GM21717 (cell line): Measurements from ENCODE around the gene ISCA2.
A peak's percentile ranks its signal among the peaks of the same experiment; 100 is the strongest.

ENCODE experiments used
- ATAC-seq: cut with Tn5 transposase; IDR thresholded peaks from one replicate; pipeline ENCODE4 v1.9.1; 2021; ENCODE audit warnings: mild to moderate bottlenecking, moderate library complexity; ENCODE audit not compliant: unreplicated experiment

The ISCA2 gene

DNA sequence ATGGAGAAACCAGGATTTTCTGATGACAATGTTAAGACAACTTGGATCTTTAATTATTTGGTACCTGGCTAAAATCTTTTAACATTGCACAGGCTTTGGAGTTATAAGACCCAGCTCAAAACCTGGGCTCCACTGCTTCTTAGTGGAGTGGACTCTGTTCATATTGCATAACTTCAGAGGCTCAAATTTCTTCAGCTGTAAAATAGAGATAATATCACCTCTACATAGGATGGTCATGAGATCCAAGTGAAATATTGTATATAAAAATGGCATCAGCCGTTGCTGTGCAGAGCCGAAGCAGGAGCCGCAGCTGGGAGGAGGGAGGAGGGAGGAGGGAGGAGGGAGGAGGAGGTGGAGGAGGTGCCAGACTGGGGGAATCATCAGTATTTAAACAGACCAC is 11.0 kb upstream of the ISCA2 start:
- no peak for ATAC-seq

DNA sequence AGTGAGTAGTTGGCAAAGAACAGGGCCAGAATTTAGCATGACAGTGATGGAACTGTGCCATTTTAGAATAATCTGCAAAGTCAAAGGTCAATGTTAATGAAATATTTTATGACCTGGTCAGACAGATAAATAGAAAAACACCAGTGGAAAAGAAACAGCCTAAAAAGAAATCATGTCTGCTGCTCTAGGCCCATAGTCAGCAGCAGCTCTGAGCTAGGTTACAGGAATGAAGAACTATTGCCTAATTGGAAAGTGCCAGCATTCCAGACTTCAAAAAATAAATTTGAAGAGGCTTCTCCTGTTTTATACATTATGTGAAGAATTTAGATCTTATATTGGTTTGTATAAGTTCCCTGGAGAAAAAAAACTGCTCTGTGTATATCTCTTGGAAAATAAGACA is 10.2 kb upstream of the ISCA2 start:
- ATAC-seq = no peak

DNA sequence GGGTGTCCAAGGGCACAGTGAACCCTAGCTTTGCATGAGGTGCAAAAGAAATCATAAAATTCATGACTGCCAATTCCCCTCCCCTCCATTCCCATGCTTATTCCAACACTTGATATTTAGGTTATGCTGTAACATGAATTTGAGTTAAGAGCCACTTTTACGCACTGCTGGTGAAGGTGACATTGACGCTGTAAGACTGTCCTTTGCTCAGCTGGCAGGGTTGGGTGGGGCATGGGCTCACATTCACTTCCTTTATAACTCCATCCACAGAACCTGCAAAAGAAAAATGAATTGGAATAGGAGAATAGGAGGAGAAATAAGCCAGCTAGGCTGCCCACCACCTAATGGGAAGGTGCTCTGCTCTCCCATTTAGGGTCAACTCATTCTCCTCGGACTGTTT is 7.4 kb upstream of the ISCA2 start:
- no peak for ATAC-seq

DNA sequence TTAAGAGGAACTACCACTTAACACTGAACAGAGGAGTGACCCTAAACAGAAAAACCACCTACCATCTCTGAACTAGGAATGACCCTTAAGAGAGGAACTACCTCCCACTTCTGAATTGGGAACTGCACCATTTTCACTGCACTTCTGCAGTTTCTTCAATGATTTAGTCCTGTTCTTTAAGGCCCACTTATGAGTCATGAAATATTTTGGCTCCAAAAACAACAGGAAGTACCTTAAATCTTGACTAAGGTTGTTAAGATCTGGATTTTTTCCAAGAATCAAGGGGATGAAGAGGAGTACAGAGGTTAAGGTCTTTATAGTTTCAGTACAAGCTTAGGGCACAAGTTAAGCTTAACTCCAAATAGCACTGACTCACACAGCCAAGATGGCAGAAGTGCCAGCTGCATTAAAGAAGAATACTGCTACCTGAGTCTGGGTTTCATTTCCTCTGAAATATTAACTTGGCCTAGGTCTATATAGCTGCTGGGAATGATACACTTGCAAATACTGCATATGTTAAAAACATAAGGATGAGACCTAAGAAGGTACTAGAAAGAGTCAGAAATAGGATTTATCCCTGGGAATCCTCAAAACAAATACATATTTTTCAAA is 4.7 kb upstream of the ISCA2 start:
- ATAC-seq = no peak

DNA sequence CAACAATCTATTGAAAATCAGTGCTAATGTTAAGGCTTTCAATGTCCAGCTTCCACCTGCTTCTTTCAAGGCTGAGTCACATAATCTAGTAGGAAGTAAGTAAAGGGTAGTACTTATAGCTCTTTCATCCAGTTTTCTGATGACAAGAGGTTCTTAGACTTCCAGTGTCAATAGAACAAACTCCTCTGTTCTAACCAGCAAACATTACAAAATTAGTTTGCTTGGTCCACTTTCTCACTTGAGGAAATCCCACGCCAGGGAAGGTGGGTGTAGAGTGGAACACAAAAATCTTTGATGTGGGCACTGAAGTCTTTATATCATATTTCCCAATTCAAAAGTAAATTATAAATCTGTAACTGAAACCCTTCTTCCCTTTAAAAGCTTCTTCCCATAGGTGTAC is 3.1 kb upstream of the ISCA2 start:
- ATAC-seq = no peak

DNA sequence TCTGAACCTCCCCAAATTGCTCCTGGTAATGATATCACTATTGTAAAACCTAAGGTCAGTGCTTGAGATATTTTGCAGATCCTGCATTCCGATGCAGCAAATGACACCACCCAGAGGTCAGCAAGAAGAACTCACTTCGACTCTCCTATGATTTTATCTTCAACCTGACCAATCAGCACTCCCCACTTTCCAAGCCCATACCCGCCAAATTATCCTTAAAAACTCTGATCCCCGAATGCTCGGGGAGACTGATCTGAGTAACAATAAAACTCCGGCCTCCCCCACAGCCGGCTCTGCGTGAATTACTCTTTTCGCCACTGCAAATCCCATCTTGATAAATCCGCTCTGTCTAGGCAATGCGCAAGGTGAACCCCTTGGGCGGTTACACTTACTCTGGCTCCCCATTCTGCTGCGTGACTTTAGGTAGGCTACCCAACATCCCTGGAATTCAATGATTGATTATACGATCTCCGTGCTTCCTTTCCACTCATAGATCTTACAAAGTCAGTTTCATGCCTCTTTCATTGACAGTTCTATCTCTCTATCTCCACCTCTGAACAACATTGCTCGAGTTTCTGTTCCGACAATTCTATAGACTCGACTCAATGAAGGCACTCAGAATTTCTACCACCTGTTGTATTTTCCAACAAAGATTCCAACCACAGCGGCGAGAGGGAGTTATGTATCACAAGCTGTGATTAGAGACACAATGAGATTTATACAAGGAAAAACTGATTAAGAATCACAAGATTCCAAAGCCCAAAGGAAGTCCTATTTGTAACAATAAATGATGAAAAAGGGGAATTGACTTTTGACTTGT is 1.4 kb upstream of the ISCA2 start:
- ATAC-seq = no peak

DNA sequence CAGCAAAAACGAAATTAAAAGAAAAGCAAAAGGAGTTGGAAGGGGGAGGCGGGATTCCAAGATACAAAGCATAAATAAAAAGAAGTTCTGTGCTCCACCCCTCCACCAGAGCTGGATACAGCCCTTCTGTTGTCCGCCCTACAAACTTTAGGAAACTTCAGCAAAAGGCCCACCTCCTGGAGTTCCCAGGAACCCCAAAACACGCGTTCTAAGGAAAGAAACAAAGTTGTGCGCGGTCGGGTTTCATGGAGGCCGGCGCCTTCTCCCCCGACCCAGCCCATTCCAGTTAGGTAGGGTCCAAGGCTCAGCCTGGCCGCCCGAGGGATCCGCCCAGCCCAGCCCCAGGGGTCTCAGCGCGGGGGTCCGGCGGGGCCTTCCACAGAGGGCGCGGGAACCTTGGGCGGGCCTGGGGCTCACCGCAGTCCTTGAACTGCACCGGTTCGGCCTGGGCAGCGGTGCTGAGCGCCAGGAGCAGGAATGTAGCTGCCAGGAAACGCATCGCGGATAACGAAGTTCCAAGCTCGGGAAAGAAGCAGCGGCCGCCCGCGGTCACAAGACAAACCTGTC is 706 bp upstream of the ISCA2 start, which contains the start of gene NPC2:
Gene NPC2 (minus strand): TSS at position 530 of the 567 bp plus-strand sequence. CDS start 31 bp downstream, at position 499.
- ATAC-seq = peak; percentile 2

DNA sequence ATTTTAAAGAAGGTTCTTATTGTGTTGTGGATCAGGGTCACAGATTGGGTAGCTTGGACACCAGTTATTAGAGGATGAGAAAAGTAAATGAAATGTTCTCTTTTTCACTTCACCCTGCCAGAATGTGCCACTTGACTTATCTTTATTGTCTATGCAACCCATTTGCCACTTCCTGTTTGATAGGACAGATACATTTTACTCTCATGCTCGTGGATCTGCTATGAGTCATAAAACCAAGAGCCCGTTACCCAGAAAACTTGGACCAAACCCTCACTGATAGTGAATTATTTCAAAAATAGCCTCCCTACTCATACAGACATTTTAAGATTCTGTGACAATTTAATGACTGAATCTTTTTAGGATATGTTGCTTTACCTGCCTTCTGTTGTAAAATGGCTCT is 1.8 kb downstream of the ISCA2 start:
- ATAC-seq = no peak

DNA sequence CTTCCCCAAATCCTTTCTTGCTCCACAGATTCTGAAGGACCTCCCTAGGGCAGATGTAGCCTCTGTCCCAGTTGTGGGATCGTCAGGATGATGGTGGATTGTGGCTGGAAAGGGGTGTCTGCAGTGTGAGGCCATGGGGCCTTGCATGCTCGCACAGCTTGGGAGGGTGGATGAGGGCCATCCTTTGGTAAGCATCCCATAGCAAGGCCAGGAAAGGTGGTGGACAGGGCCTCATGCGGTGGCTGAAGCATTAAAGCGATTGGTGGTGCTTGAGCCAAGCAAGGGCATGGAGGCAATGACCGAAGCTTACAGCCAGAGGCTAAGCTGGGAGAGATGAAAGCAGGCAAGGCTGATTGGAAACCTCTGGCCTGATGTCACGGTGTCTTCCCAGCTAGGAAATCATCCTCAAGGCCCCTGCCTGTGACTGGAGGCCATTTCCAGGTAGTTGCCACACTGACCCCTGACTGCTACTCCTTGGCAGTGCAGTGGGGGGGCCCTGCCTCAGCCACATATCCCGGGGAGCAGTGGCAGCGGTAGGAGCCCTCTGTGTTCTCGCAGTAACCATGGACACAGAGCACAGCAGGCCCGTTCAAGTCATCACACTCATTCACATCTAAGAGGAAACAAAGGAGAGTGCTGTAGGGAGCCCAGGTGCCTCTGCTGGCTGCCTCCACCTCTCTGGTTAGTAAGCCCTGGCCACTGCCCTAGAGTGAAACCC is 7.0 kb downstream of the ISCA2 start:
- no peak for ATAC-seq

DNA sequence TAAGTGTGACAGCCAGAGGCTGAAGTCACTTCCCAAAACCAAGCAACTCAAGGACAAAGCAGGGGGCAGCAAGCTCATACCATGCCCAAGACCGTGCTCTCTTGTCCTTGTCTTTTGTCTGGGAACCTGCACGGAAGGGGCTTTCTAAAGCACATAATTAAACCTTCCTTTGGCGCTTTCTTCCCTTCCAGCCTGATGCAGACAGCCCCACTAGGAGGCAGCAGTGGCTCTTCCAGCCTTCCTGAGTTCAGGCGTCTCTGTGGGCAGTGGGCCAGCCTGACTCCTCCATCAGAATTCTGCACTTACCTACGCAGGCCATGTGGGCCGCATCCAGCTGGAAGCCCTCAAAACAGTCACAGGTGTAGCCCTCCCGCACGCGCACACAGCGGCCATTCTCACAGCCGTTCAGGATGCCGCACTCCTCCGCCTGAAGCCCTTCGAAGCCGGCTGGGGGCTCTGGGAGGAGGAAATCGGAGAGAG is 7.6 kb downstream of the ISCA2 start:
- no peak for ATAC-seq

DNA sequence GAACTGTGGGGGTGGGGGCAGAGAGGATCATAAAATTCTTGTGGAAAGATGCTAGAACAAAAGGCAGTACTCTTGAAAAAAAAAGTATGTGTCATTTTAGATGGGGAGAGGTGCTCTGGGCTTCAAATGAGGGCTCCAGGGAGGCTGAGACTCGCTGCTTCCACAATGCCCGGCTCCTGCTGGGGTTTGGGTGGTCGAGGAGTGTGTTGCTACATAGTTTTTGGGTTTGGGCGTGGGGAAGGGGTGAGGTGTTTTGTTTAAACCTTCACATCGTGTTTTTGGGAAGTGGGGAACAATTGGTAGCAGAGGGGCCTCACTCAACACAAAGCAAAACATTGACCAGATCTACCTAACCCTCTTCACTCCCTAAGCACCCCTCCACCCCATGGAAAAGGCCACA is 8.1 kb downstream of the ISCA2 start:
- no peak for ATAC-seq

DNA sequence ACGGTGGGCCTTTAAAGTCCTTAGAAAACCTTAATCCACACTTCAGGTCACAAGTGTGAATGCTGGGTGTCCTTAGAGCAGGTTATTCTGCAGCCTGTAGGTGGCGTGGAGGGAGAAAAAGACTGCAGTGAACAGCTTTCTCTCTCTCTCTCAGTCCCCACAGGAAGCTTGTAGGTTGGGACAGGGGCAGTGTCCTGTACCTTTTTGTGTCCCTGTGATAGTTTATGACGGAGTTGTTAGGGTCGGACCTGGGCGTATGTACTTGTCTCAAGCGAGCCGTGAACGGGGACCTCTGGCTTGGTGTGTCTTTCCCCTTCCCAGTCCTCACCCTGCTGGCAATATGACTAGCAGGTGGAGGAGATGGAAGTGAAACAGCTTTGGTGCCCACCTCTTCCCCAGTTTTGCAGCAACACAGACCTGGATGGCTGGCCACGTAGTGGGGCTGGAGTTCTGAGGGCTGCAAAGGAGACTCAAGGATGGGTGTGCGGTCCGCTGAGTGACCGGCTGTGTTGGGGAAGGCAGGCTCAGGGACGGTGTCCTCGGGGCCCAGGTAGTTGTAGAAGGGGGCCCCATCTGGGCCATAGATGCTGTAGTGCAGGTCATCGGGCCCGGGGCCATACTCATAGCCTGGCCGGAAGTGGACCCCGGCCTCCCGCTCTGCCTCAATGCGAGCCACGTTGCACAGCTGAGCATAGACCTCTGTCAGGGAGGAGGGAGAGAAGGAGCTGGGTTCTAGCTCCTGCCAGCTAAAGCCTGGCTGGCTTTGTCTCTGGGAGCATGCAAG is 8.9 kb downstream of the ISCA2 start:
- no peak for ATAC-seq

DNA sequence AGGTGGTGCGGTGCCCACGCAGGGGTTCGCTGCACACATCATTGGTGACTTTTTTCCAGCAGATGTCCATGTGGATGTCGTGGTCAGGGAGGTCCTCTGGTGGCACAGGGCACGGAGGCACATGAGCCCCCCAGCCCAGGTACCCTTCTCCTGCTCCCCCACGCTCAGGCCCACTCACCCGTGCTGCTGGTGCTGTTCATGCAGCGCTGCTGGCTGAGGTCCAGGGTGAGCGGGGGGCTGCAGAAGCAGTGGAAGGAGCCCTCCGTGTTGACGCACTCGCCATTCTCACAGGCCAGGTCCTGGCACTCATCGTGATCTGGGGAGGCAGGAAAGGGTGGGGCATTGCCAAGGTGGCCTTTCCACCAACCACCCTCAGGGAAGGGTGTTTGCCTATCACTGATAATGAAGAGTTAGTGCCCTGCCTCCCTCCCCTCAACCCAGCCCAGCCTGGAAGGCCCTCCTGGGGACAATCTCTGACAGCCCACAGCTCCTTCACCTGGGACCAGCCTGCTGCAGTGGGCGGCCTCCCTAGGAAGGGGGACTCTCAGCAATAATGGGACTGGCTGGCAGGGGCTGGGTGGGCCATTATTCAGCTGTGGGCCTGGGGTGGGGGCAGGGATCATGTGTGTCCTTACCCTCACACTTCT is 9.8 kb downstream of the ISCA2 start:
- ATAC-seq = no peak

DNA sequence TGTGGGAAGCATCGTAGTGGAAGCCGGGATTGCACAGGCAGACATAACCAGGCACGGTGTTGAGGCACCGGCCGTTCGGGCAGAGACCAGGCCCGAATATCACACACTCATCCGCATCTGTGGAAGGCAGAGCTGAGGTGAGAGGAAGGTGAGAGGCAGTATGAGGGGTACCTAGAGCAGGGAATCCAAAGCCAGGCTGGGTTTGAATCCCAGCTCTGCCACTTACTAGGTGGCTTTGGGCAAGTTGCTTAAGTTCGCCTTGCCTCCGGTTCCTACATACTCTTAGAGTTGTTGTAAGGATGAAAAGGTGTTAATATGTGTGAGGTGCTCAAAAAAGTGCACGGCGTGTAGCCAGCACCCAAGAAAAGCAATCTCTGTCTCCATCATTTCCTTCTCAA is 10.4 kb downstream of the ISCA2 start:
- no peak for ATAC-seq

DNA sequence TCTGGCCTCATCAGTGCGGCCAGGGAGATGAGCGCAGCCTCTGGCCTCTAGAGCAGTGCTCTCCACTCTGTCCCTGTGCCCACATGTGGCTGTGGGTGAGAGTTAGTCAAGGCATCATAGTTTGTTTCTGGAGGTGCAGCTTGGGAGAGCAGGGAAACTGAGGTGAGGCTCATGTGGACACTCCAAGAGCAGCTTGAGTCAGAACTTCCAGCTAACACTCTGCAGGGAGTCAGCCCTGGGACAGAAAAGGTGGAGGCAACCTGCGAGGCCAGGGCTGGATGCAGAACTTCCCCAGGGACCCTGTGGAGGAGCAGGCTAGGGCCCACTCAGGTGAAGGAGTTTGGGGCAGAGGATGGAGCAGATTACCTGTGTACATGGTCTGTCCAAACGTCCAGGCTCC is 10.8 kb downstream of the ISCA2 start:
- no peak for ATAC-seq

DNA sequence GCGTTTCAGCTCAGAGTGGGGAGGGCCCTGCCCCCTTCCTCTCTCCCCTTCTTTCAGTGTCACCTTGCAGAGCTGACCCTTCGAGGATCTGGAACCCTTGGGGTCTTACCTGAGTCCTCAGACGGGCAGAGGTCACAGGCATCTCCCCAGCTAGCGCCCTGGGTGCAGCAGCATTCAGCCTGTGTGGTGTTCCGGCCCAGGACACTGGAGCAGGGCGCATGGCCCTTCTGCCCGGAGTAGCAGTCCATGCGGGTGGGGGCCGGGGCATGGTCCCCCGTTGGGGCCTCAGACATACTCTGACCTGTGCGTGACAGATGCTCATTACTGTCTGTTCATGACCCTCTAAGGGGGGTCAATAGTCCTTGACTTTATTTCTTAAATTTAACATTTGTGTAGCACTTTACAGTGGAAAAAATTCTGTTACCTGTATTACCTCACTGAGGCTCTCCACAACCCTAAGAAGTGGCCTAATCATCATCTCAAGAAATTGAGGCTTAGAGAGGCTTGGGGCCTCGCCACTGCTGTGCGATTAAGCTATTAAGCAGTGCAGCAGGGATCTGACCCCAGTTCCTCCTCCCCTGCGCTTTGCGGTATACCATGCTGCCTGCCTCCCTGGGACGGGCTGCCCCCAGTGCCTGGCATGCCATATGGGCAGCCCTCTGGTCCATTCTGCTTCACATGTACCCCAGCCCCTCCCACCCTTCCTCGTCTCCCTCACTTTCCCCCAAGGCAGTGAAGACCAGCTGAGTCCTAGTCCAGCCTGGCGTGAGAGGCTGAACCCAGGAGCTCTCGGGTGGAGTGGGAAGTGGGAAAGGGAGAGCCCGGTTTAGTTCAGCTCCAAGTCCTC is 11.5 kb downstream of the ISCA2 start:
- no peak for ATAC-seq

DNA sequence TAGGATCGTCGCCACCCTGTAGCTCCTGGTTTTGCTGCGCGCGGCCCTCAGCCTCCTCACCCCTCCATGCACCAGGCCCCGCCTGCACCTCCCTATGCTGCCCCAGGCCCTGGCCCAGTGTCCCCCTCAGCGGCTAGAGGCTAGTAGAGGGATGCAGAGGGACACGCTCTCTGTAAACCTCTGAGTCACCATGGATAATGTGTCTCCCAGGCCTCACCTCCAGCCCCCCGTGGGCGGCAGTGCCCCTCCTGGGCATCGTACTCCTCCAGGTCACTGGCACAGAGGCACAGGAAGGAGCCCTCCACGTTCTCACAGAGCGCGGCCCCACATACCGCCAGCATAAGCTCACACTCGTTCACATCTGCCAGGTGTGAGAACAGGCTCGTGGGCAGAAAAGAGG is 12.3 kb downstream of the ISCA2 start:
- no peak for ATAC-seq

DNA sequence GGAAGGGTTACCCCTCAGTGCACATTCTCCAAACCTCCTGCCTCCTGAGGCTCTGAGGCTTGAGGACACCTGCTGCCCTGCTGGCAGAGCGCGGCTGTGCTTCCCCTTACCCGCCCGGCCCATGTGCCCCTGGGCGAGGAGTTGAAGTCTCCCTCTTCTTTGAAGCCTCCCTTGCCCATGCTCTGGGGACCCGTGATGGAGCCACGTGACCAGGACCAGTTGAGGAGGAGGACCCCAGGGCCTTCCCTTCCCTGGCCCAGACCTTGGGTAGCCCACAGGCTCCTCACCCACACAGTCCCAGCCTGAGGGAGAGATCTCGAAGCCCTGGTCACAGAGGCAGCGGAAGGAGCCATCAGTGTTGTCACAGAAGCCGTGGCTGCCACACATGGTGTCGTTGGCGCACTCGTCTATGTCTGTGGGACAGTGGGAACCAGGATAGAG is 12.9 kb downstream of the ISCA2 start:
- ATAC-seq = no peak

DNA sequence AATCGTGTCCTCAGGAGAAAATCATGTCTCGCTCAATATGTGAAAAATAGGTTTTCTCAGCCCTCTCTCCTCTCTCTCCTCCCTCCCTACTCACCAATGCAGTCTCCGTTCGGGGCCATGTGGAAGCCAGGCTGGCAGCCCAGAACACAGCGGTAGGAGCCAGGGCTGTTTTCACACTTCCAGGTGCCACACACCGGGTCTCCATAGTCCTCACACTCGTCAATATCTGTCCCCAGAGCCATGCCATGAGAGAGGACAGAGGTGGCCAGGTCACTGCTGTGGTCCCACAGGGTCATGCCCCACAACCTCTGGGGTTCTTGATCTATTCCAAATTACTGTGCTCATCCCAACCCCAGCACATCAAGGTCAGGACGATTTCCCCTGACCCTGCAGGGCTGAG is 13.5 kb downstream of the ISCA2 start:
- ATAC-seq = no peak
